HG03025 (cell line): ENCODE results near the gene MARCO.

Source experiments
- ATAC-seq: cut with Tn5 transposase; IDR thresholded peaks from one replicate; pipeline ENCODE4 v1.9.1; 2021; ENCODE audit warnings: mild to moderate bottlenecking, moderate library complexity; ENCODE audit not compliant: unreplicated experiment, low FRiP score

MARCO gene

DNA sequence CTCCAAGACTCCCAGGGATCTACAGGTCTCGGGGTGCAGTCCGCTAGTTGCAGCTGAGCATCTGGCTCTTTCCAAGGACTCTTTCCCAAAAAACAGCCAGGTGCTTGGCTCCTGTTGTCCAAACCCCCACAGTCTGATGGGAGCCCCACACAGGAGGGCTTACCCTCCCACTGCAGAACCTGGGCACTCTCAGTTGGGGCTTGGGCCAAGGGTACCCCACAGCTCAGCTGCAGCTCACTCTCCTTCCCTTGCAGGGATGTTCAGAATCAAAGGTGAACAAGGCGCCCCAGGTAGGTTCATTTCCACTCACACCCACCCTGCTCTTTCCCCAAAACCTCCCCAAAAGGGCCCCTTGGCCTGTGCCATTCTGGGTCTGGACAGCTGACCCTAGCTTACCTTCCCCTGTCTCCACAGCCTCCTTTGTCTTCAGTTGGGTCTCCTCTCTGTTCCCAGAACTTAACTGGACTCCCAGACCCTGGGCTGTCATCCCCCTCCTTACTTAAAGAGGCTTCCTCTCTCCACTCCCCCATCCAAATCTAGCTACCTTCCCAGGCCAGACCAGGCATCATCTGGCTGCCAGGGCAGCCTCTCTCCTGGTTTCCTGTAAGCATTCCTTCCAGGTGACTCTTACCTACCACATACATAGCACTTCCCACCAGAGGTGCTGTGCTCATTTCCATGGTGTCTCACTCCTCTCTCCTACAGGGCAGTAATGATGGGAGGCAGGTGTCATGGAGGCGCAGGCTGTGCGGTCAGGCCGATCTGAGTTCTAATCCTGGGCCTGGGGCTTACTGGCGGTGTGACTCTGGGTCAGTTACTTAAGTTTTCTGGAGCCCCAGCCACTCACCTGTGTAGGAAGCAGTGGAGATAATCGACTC, 29.5 kb downstream of the MARCO start:
- ATAC-seq, result no peak

DNA sequence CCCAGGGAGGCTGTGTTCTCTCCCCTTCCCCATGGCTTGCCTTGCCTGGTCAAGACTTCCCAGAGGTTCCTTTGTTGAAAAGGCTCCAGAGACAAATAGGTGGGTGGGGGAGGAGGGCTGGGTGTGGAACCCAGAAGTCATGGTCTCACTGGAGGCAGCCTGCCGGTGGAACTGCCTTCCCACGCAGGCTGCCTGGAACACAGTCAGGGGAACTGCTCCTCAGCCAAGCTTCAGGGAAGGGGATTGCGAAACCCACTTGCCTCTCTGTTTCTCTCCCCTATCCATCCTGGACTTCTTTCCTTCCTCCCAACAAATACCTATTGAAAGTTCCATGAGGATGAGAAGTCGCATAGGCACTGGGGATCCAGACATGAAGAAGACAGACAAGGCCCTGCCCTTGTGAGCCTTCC, 31.6 kb downstream of the MARCO start:
- no peak for ATAC-seq

DNA sequence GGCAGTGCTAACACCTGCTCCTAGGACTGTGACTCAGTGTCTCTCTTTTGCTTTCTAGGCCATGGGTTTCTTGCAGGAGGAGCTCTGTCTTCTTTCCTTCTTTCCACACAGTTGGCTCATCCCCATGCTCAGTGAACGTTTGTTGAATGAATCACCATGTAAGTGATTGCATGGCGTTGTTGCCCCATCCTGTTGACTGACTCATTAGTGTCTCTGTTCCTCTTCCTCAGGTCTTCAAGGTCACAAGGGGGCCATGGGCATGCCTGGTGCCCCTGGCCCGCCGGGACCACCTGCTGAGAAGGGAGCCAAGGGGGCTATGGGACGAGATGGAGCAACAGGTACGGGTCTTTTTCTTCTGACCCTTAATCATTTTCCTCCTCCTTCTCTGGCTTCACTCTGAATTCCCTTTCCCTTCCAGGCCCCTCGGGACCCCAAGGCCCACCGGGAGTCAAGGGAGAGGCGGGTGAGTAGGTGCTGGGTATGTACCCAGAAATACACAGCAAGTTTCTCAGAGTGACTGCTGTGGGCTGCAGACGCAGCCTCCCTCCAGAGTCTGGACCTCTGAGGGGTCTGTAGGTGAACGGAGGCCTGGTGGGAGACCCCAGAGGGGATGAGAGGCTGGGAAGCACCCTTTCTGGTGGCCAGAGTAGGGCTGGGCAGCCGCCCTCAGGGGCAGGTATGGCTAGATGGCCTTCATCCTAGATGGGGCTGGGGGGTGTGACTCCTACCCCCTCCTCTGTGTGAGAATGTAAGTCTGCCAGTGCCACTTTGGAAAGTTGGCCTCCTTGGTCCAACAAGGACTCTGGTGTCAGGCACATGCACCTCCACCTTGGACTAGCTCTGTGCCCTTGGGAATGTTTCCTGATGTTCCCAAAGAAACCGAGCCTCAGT, 32.4 kb downstream of the MARCO start:
- no peak for ATAC-seq

DNA sequence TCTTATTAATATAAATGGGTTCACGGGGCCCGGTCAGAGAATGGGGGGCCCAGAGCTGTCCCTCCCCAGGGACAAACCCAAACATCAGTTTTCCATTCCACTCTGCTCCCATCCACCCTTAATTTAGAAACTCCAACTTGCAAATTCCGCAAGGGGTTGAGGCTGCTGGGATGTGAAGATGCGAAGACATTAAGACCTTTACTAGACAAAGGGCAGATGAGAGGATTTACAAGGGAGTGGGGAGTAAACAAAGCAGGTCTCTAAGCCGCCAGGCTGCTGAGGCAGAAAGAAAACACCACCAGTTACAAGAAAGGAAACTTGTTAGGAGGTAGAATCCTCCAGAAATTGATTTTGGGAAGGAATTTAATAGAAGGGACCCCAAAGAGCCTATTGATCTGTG, 33.1 kb downstream of the MARCO start:
- ATAC-seq, result no peak

DNA sequence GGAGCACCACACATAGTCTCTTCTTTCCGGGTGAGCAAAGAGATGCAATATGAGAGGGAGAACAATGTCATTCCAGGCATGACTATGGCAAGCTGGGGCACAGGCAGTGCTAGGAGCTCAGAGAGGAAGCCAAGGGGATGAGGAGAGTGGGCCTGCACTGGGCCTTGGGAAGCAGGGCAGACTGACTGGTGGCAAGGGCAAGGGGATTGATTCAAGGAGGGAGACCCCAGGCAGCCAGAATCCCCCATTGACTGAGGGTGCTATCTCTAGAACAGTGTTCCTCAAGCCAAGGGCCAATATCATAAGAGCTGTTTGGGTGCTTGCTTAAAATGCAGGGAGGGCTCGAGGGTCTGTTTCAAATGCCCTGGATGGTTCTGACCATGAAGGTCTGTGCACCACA, 36.1 kb downstream of the MARCO start:
- no peak for ATAC-seq

DNA sequence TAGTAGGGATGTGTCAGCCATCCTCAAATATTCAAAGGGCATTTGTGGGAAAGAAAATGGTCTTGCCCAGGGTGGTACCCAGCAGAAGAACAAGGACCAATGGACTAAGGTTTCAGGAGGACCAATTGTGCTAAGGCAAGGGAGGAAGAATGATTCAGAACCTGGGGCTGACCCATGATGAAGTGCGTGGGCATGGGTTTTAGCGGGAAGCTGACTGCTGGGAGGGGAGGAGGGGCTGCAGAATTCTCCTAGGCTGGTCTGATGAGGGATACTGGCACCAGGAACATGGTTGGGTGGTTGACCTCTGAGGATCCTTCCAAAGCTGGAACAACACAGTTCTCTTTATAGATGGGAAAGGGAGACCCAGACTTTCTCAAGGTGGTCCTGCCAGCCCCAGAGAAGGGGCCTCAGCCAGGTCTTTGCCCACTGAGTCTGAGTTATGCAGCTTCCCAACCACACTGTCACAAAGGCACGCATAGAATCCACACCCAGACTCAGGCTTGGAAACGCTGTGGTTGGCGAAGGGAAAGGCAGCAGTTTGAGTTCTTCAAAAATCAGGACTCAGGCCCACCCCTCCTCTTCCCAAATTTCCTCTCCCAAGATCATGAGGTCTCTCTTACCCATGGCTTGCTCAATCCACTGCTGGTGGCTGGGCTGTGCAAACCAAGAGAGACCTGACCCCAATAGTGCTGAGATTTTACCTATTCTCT, 37.3 kb downstream of the MARCO start:
- no peak for ATAC-seq

DNA sequence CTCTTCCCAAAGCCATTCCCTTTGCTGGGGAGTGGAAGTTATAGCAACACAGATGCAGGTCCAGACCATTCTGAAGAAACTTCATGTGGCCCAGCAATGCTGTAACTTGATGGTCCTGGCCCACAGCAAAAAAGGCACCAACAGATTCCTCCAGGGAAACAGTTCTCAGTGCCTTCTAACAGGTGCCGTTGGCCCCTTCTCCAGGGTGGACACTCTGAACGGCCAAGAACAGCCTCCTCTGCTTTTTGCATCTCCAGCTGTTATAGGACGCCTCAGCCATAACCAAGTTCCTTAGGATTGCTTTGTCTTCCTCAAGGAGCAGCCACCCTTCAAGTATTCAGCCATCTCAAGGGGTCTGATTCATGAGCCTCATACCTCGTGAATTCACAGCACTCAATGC, 38.0 kb downstream of the MARCO start:
- ATAC-seq, result no peak

DNA sequence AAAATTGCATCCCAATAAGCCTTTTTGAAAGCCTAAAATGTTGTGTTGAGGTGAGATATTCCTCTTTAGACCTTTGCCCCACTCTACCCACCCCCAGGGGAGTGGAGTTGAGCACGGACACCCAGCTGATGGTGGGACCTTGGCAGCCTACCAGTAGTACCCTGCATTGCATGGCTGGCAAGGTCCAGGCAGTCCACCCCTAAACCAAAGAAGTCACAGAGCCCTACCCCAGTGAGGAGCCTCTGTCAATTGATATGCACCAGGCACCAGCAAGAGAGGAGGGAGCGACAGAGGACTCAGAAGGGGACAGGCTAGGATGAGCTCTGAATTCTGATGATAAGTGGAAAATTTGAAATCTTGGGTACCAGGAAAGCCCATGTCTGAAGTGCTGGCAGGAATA, 38.6 kb downstream of the MARCO start:
- ATAC-seq, result no peak

DNA sequence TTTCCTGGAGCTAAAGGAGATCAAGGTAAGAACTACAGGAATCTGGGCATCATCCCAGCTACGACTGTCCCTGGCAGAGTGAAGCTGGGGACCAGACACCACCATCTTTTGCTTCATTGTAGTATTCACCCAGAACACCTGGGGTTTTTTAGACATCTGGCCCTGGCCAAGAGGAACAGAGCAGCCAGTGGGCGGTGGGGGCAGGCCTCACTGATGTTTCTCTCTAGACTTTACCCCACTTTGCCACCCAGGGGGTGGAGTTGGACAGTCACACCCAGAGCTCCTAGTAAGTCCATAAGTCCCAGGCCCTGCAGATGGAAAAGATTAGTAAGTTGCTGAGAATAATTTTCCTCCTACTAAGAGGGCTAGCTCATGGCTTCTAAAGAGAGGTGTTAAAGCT, 39.6 kb downstream of the MARCO start:
- no peak for ATAC-seq

DNA sequence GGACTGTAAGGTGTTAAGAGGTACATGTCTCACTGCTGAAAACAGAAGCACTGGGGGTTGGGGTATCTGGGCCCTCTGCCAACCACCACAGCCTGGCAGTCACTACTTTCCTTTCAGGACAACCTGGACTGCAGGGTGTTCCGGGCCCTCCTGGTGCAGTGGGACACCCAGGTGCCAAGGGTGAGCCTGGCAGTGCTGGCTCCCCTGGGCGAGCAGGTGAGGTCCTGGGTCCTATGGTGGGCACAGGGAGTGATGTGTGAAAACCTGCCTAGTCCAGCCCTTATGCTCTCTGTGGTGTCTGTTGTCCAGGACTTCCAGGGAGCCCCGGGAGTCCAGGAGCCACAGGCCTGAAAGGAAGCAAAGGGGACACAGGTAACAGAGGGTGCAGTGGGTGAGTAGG, 40.0 kb downstream of the MARCO start:
- no peak for ATAC-seq

DNA sequence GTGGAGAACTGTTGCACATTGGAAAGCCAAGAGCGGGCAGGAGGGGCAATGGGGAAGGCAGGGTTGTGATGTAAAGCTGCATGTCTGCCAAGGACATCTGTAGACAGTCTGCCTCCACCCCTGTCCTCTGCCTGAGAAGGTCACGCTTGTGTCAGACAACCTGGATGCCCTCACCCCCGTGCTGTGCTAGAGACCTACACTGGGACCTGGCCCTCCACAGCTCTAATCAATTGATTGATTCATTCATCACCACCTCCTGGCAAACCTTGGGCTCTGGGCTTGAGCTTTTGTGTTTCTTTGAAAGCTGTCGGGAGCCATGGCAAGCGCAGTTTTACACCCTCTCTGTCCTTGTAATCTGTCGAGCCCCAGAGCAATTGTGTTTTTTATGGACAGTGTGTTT, 41.1 kb downstream of the MARCO start:
- no peak for ATAC-seq

DNA sequence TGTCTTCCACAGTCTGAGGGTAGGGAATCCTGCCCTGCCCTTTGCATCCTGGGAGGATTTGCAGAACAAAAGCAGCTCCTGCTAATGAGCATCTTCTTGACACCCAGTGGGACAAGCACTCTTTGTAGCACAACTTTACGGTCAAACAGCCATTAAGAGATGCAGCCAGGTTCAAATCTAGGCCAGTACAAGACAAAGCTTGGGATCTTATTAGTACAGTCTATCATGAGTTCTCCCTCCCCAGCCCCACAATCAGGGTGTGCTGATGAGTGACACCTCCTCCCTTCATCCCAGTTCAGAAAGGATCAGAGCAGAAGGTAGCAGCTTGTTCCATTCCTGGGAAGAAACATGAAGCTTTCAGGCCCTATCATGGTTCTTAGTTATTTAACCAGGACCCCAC, 41.9 kb downstream of the MARCO start:
- ATAC-seq, result no peak

DNA sequence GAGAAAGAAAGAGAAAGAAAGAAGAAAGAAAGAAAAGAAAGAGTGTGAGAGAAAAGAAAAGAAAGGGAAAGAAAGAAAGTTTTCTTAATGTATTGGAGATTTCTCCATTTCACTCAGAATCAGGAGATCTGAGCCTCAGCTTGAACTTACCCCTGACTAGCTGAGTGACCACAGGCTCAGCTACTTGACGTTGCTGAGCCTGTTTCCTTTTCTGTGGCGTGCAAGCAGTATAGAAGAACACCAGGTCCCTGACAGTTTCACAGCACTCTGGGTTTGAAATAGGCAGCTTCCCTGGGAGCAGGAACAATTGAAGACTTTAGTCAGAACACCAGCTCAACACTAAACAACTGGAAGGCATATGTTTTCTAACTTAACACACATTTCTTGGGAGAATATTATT, 44.7 kb downstream of the MARCO start:
- ATAC-seq, result peak; percentile 51

DNA sequence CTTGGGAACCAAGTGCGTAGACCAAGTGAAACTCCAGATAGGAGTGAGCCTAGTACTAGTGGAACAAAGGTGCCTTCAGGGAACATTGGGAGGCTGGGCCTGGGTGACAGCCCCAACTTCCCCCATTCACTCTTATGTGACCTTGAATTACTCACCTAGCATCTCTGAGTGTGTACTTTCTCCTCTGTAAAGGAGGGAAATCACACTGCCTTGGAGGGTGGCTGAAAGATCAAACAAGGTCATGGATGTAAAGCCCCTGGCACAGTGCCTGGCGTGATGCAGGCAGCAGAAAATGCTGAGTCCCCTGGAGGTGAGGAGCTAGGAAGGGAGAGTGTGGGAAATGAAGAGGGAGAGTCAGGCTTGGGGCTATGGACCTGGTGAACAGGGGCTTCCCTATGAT, 45.9 kb downstream of the MARCO start:
- no peak for ATAC-seq

DNA sequence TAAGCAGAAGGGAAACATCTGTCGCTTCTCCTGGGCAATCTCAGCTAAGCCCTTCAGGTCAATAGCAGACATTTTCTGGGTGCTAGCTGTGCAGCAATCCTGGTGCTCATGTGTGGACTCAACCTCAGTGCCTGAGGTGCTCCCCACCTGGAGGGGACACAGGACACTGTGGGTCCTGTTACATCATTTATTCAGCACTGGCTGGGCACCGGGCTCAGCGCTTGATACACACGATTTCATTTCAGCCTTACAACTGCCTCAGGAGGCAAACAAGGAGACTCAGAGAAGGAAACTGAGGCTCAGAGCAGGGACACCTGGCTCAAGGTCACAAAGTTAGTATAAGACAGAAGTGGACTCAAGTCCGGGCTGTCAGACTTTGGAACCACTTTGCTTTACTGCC, 46.7 kb downstream of the MARCO start:
- ATAC-seq, result no peak

DNA sequence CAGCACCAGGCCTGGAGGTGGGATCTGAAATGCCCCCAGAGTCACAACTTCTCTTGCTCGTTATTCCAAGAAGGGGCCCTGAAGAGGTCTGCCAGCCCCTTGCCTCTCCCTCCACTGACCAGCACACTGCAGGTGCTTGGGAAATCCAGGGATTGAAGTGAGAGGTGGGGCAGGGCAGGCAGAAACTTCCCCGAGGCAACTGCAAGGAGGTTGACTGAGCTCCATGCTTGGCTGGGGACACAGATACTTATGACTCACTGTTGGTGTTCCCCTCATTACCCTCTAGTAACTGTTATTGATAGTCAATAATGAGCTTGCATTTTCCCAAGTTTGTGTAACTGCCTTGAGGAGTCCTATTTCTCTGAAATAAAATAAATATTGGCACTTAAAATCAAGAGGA, 47.5 kb downstream of the MARCO start:
- no peak for ATAC-seq

DNA sequence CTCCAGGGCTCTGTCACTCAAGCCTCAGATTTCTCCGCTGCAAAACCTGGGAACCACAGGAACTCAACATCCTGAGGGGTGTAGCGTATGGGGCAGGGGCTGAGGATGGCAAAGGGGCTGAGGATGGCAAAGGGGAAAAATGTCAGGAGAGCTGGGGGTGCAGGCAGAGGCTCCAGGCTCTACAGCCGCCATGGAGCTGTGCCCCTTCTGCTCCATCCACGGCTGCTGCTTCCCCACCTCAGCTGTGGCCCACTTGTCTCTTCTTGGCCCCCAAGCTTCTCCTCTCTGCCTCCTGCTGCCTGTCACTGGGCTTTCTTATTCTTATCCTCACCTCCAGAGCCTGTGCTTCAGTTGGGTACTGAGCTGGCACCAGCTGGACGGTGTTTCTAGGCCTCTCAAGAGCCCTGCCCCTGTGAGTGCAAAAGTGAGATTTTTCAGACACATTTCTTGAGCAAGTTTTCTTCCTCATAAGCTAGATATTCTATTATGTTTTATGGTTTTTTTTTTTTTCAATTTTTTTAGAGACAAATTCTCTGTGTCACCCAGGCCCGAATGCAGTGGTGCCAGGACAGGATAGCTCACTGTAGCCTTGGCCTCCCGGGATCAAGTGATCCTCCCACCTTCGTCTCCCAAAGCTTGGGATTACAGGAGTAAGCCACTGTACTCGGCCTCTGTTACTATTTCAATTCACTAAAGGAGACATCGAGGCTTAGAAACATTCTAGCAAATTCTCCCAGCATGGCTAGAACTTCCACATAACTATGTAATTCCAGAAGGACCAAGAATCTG, 49.0 kb downstream of the MARCO start:
- ATAC-seq, result no peak

DNA sequence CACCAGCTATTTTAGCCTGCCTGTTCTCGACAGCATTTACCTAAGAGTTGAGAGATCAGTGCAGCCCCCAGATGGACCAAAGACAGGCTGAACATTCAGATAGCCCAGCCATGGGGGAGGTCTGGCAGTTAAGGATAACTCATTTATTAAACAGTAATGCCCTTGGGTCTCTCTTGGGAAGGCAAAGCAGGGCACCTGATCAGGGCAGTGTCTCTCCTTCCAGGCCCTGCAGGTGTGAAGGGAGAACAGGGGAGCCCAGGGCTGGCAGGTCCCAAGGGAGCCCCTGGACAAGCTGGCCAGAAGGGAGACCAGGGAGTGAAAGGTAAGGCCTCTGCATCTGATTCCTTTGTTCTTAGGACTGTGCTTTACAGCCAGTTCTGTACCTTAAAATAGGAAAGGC, 49.6 kb downstream of the MARCO start:
- ATAC-seq, result no peak

DNA sequence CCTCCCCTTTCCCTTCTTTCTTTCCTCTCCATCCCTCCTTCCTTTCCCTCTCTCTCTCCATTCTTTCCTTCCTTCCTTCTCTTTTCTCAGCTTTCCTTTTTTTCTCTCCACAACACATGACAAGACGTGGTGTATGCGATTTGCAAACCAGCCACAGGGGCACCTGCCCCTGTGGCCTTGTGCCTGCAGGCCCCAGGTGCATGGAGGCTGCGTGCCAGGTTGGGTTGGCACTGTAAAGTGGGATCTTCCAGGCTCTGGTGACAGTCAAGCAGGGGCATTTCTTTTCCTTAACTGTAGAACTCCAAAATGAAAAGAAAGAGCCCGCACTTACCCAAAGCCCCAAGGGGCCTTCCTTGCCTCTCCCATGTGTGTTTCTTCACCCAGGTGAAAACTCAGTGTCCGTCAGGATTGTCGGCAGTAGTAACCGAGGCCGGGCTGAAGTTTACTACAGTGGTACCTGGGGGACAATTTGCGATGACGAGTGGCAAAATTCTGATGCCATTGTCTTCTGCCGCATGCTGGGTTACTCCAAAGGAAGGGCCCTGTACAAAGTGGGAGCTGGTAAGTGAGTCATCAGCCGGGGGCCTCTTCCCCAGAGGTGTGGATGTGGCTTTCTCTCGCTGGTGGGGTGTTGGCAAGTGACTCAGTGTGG, 50.9 kb downstream of the MARCO start:
- no peak for ATAC-seq

DNA sequence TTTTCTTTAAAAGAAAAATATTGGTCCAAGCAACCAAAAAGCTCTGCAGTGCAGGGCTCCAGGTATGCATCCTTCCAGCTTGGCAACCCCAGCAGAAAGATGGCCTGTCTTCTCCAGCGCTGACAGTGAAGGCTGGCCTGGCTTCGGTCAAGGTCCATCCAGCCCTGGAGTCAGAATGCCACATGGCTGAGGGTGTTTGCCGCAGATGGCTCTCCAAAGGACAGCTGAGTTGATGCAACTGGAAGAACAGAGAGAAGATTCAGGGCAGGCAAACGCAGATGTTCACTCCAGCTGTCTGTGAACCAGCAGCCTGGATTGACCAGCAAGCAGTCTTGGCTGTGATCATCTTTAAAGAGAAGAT, 51.4 kb downstream of the MARCO start:
- no peak for ATAC-seq
